ENCODE data around the gene SCN9A. TPM values are rescaled to one million over a fixed set of nuclear protein-coding genes. Genes with fewer than 3 reads are reported as not detected.

SCN9A gene
- total RNA-seq, 1 experiment from 2014 or later: 0.07 TPM

- H4K20me1 ChIP-seq (ENCODE audit: insufficient read depth): no peaks in the 10 kb centered on the region
- no peak for DNase-seq (ENCODE audit: low read depth, low spot score)
- ChIA-PET RAD21 (ENCODE audit: low non-redundant PET in 1 of 2, low total read pairs in 2 of 2, uncharacterized antibody in 2 of 2, unreplicated experiment in 2 of 2) (no interaction called here), POLR2A (no interaction called here), CTCF (no interaction called here)
- H3K4me3 ChIP-seq (replicated peaks in 1 of 2; ENCODE audit: low read depth in 1 of 2, low read length in 2 of 2): no peak overlapping the region
- H3K4me1 ChIP-seq (ENCODE audit: control insufficient read depth in 1 of 2, insufficient read depth in 2 of 2, low read length in 2 of 2): no peaks in the 10 kb centered on the region
- no peak for ATAC-seq
- TF ChIP-seq SP1 (IDR thresholded peaks at IDR 0.05; ENCODE audit: low read depth) (no peak), SRF (IDR thresholded peaks at IDR 0.05; ENCODE audit: low read depth) (no peak), ATF3 (IDR thresholded peaks at IDR 0.05) (no peak), ZFX (IDR thresholded peaks at IDR 0.05) (no peak), POLR2A (IDR thresholded peaks at IDR 0.05; ENCODE audit: borderline replicate concordance, extremely low read depth, insufficient read depth, insufficient read length) (no peak), FOSL1 (IDR thresholded peaks at IDR 0.05; ENCODE audit: low read depth) (no peak), JUND (IDR thresholded peaks at IDR 0.05) (no peak), REST (IDR thresholded peaks at IDR 0.05; ENCODE audit: low read depth) (no peak), CEBPB (IDR thresholded peaks at IDR 0.05; ENCODE audit: low read depth) (no peak), SIN3A (IDR thresholded peaks at IDR 0.05; ENCODE audit: low read depth) (no peak), MAX (IDR thresholded peaks at IDR 0.05) (no peak), ZNF274 (IDR thresholded peaks at IDR 0.05; ENCODE audit: low read depth, low read length) (no peak), EZH2phosphoT487 (IDR thresholded peaks at IDR 0.05; ENCODE audit: borderline replicate concordance) (no peak), TCF7L2 (IDR thresholded peaks at IDR 0.05; ENCODE audit: borderline replicate concordance, extremely low read depth, insufficient read depth, insufficient read length) (no peak), RAD21 (IDR thresholded peaks at IDR 0.05; ENCODE audit: low read depth) (no peak), ELF1 (IDR thresholded peaks at IDR 0.05; ENCODE audit: borderline replicate concordance, low read depth) (no peak), CTCF (IDR thresholded peaks at IDR 0.05 in 2 of 3, conservative IDR thresholded peaks at IDR 0.05 in 1 of 3; ENCODE audit: borderline replicate concordance in 1 of 3, insufficient read depth in 1 of 3, low read depth in 2 of 3, low read length in 2 of 3) (no peak), EZH2 (IDR thresholded peaks at IDR 0.05) (no peak)
- BruUV-seq (replicated peaks): no TSS peak
- no peaks in the 10 kb centered on the region for H3K9me3 ChIP-seq (ENCODE audit: control insufficient read depth in 1 of 2, insufficient read depth in 1 of 2, low read depth in 1 of 2, low read length in 2 of 2)
- H3K27ac ChIP-seq (ENCODE audit: low read depth, low read length): no peak overlapping the region
- intact Hi-C loops (cut with micrococcal nuclease): no loop called here
- no peak overlapping the region for H3K9ac ChIP-seq (ENCODE audit: low read length)
- no peaks in the 10 kb centered on the region for H3K36me3 ChIP-seq (ENCODE audit: control insufficient read depth in 1 of 2, insufficient read depth in 2 of 2, low read length in 2 of 2)
- H3K9me2 ChIP-seq (ENCODE audit: insufficient read depth): no peaks in the 10 kb centered on the region
- no peak overlapping the region for H2AFZ ChIP-seq (ENCODE audit: low read depth, low read length, poor library complexity, severe bottlenecking)
- H3K79me2 ChIP-seq (ENCODE audit: insufficient read depth, low read length): no peaks in the 10 kb centered on the region
- no peak overlapping the region for H3K4me2 ChIP-seq (ENCODE audit: low read length)
- peaks cover 9% of the 10 kb centered on the region for H3K27me3 ChIP-seq (ENCODE audit: insufficient read depth, low read length)
These were observed 146.1 kb downstream of the SCN9A start for GRCh38 chr2:166229678-166230023.
